Measurements from ENCODE around the gene CTNNBL1.

CTNNBL1 gene

GRCh38 chr20:37797669-37798175, 103.9 kb downstream of the CTNNBL1 start:
- H3K4me2 ChIP-seq = no peak overlapping the region
- peaks cover 56 to 97% (median 74%) of the 10 kb centered on the region in 11 experiments for H3K36me3 ChIP-seq
- peaks cover 2 to 24% (median 18%) of the 10 kb centered on the region in 11 experiments; a peak in 19 of 22 replicates for H3K9me3 ChIP-seq (replicated peaks in 1 of 11)
- peaks cover 2 to 44% (median 28%) of the 10 kb centered on the region in 10 experiments for H3K4me1 ChIP-seq
- no peaks in the 10 kb centered on the region; a peak in 1 of 22 replicates for H4K20me1 ChIP-seq
- H3K27me3 ChIP-seq = no peaks in the 10 kb centered on the region
- H3K9ac ChIP-seq = no peak overlapping the region
- no peak overlapping the region for H3K27ac ChIP-seq
- H3K4me3 ChIP-seq = no peak overlapping the region
- no peak for TF ChIP-seq Cebpa-rat (IDR thresholded peaks at IDR 0.05)

GRCh38 chr20:37798312-37798711, 104.5 kb downstream of the CTNNBL1 start:
- no peak for TF ChIP-seq Cebpa-rat (IDR thresholded peaks at IDR 0.05)
- Histone ChIP-seq H4K20me1 (peaks cover 0 to 4% (median 0%) of the 10 kb centered on the region in 11 experiments; a peak in 5 of 22 replicates), H3K9ac (no peak overlapping the region), H3K4me3 (no peak overlapping the region), H3K4me2 (no peak overlapping the region), H3K36me3 (peaks cover 50 to 97% (median 71%) of the 10 kb centered on the region in 11 experiments), H3K4me1 (peaks cover 8 to 50% (median 34%) of the 10 kb centered on the region in 10 experiments), H3K9me3 (replicated peaks in 1 of 11) (peaks cover 0 to 18% (median 12%) of the 10 kb centered on the region in 11 experiments; a peak in 15 of 22 replicates), H3K27ac (no peak overlapping the region), H3K27me3 (no peaks in the 10 kb centered on the region)

GRCh38 chr20:37800618-37801017, 106.8 kb downstream of the CTNNBL1 start:
- no peak overlapping the region for H3K4me3 ChIP-seq
- no peak overlapping the region for H3K27ac ChIP-seq
- H3K4me1 ChIP-seq = peaks cover 31 to 73% (median 57%) of the 10 kb centered on the region in 10 experiments
- H3K27me3 ChIP-seq = no peaks in the 10 kb centered on the region
- peaks cover 0 to 3% (median 0%) of the 10 kb centered on the region in 11 experiments; a peak in 2 of 22 replicates for H3K9me3 ChIP-seq (replicated peaks in 1 of 11)
- peaks cover 28 to 75% (median 57%) of the 10 kb centered on the region in 11 experiments for H3K36me3 ChIP-seq
- H3K9ac ChIP-seq = no peak overlapping the region
- no peak for TF ChIP-seq Cebpa-rat (IDR thresholded peaks at IDR 0.05)
- peak overlapping the region in 4 of 11 experiments; percentile 6 to 36 (median 27); a peak in 4 of 22 replicates for H3K4me2 ChIP-seq
- peaks cover 0 to 24% (median 5%) of the 10 kb centered on the region in 11 experiments; a peak in 8 of 22 replicates for H4K20me1 ChIP-seq

- Histone ChIP-seq H3K4me1 (peaks cover 38 to 71% (median 66%) of the 10 kb centered on the region in 10 experiments), H3K4me3 (no peak overlapping the region), H3K9me3 (replicated peaks in 1 of 11) (no peaks in the 10 kb centered on the region), H4K20me1 (peaks cover 0 to 24% (median 5%) of the 10 kb centered on the region in 11 experiments; a peak in 8 of 22 replicates), H3K9ac (no peak overlapping the region), H3K27ac (no peak overlapping the region), H3K27me3 (no peaks in the 10 kb centered on the region), H3K36me3 (peaks cover 30 to 75% (median 58%) of the 10 kb centered on the region in 11 experiments), H3K4me2 (peak overlapping the region in 9 of 11 experiments; percentile 1 to 36 (median 11); a peak in 10 of 22 replicates)
- no peak for TF ChIP-seq Cebpa-rat (IDR thresholded peaks at IDR 0.05)
Measured at GRCh38 chr20:37801921-37802320, 108.1 kb downstream of the CTNNBL1 start.

- Histone ChIP-seq H3K9me3 (replicated peaks in 1 of 11) (no peaks in the 10 kb centered on the region), H3K36me3 (peaks cover 30 to 75% (median 54%) of the 10 kb centered on the region in 11 experiments), H3K4me3 (peak overlapping the region in 1 of 10 experiments; percentile 2; a peak in 2 of 20 replicates), H3K4me1 (peaks cover 45 to 76% (median 71%) of the 10 kb centered on the region in 10 experiments), H3K27ac (peak overlapping the region; percentile 30 to 81 (median 77); a peak in 20 of 22 replicates), H3K27me3 (no peaks in the 10 kb centered on the region), H3K4me2 (peak overlapping the region; percentile 71 to 92 (median 83)), H3K9ac (peak overlapping the region; percentile 38 to 70 (median 62); a peak in 21 of 22 replicates), H4K20me1 (peaks cover 0 to 34% (median 5%) of the 10 kb centered on the region in 11 experiments; a peak in 8 of 22 replicates)
- TF ChIP-seq Cebpa-rat (IDR thresholded peaks at IDR 0.05) = no peak
Measured at GRCh38 chr20:37803438-37804307, 109.8 kb downstream of the CTNNBL1 start.

- no peaks in the 10 kb centered on the region for H3K27me3 ChIP-seq
- peaks cover 0 to 35% (median 5%) of the 10 kb centered on the region in 11 experiments; a peak in 8 of 22 replicates for H4K20me1 ChIP-seq
- H3K4me2 ChIP-seq = peak overlapping the region; percentile 71 to 92 (median 83)
- peak overlapping the region; percentile 38 to 70 (median 62); a peak in 21 of 22 replicates for H3K9ac ChIP-seq
- peaks cover 45 to 77% (median 68%) of the 10 kb centered on the region in 10 experiments for H3K4me1 ChIP-seq
- H3K9me3 ChIP-seq (replicated peaks in 1 of 11) = no peaks in the 10 kb centered on the region
- H3K4me3 ChIP-seq = peak overlapping the region in 3 of 10 experiments; percentile 17 to 36 (median 34); a peak in 6 of 20 replicates
- peak overlapping the region; percentile 30 to 81 (median 77); a peak in 21 of 22 replicates for H3K27ac ChIP-seq
- peaks cover 33 to 75% (median 54%) of the 10 kb centered on the region in 11 experiments for H3K36me3 ChIP-seq
- TF ChIP-seq Cebpa-rat (IDR thresholded peaks at IDR 0.05) = no peak
Measured at GRCh38 chr20:37804584-37805566, 111.0 kb downstream of the CTNNBL1 start.

- peak overlapping the region in 7 of 11 experiments; percentile 0 to 26 (median 9); a peak in 5 of 22 replicates for H3K4me2 ChIP-seq
- H3K27ac ChIP-seq = no peak overlapping the region
- H3K27me3 ChIP-seq = no peaks in the 10 kb centered on the region
- H3K9me3 ChIP-seq (replicated peaks in 1 of 11) = no peaks in the 10 kb centered on the region
- H3K4me1 ChIP-seq = peaks cover 40 to 58% (median 44%) of the 10 kb centered on the region in 10 experiments
- no peak for TF ChIP-seq Cebpa-rat (IDR thresholded peaks at IDR 0.05)
- no peak overlapping the region for H3K4me3 ChIP-seq
- H4K20me1 ChIP-seq = peaks cover 0 to 45% (median 6%) of the 10 kb centered on the region in 11 experiments; a peak in 10 of 22 replicates
- no peak overlapping the region for H3K9ac ChIP-seq
- peaks cover 50 to 78% (median 73%) of the 10 kb centered on the region in 11 experiments for H3K36me3 ChIP-seq
Measured at GRCh38 chr20:37807471-37808232, 113.8 kb downstream of the CTNNBL1 start.
